WERI-Rb-1 (cell line): ENCODE measurements around the gene ADM.

Experiments
- DNase-seq: peaks from one replicate; pipeline ENCODE4 v3.0.0-alpha.2; 2020
- H3K27ac ChIP-seq: fragments of 250-450 bp; sonication (Bioruptor Pico); 2 replicates; pipeline ENCODE4 v1.5.1; 2020; ENCODE audit warnings: mild to moderate bottlenecking, moderate library complexity
- H3K27me3 ChIP-seq: fragments of 250-450 bp; sonication (Bioruptor Pico); 2 replicates; pipeline ENCODE4 v1.5.1; 2021; ENCODE audit warnings: mild to moderate bottlenecking, low read depth, moderate library complexity; ENCODE audit not compliant: insufficient read depth, severe bottlenecking
- H3K36me3 ChIP-seq: fragments of 250-450 bp; sonication (Bioruptor Pico); 2 replicates; pipeline ENCODE4 v1.5.1; 2020; ENCODE audit warnings: mild to moderate bottlenecking, moderate library complexity
- H3K4me3 ChIP-seq: 2 replicates; pipeline ENCODE4 v1.5.1; 2011; ENCODE audit warnings: low read depth, mild to moderate bottlenecking, control low read depth, low read length
- H3K9me3 ChIP-seq: fragments of 250-450 bp; sonication (Bioruptor Pico); 2 replicates; pipeline ENCODE4 v1.5.1; 2021; ENCODE audit warnings: mild to moderate bottlenecking, moderate library complexity; ENCODE audit not compliant: severe bottlenecking
- CTCF ChIP-seq: IDR thresholded peaks from 2 replicates; pipeline ENCODE4 v1.5.1; 2011; ENCODE audit warnings: low read depth, mild to moderate bottlenecking, control low read depth, inconsistent platforms, low read length

The ADM gene

GRCh38 chr11:10351765-10352641, 47.1 kb downstream of the ADM start:
- peak overlapping the region; percentile 37 for H3K4me3 ChIP-seq
- DNase-seq: peak; percentile 68
- no peak for TF ChIP-seq CTCF
- no peaks in the 10 kb centered on the region for H3K27me3 ChIP-seq
- no peaks in the 10 kb centered on the region for H3K9me3 ChIP-seq
- no peaks in the 10 kb centered on the region for H3K36me3 ChIP-seq
- peak overlapping the region; percentile 83 for H3K27ac ChIP-seq

- Histone ChIP-seq H3K27ac (peak overlapping the region; percentile 83), H3K36me3 (no peaks in the 10 kb centered on the region), H3K27me3 (no peaks in the 10 kb centered on the region), H3K4me3 (no peak overlapping the region), H3K9me3 (no peaks in the 10 kb centered on the region)
- no peak for TF ChIP-seq CTCF
- DNase-seq: no peak
Observed at GRCh38 chr11:10352921-10353550, 48.2 kb downstream of the ADM start.

- H3K4me3 ChIP-seq: no peak overlapping the region
- no peak for TF ChIP-seq CTCF
- H3K27ac ChIP-seq: no peak overlapping the region
- no peaks in the 10 kb centered on the region for H3K27me3 ChIP-seq
- no peaks in the 10 kb centered on the region for H3K36me3 ChIP-seq
- H3K9me3 ChIP-seq: no peaks in the 10 kb centered on the region
- no peak for DNase-seq
Observed at GRCh38 chr11:10354389-10354788, 49.5 kb downstream of the ADM start.

- Histone ChIP-seq H3K36me3 (no peaks in the 10 kb centered on the region), H3K27ac (no peak overlapping the region), H3K4me3 (no peak overlapping the region), H3K9me3 (no peaks in the 10 kb centered on the region), H3K27me3 (no peaks in the 10 kb centered on the region)
- DNase-seq: no peak
- no peak for TF ChIP-seq CTCF
Observed at GRCh38 chr11:10355257-10355661, 50.4 kb downstream of the ADM start.

- no peak overlapping the region for H3K27ac ChIP-seq
- no peak overlapping the region for H3K4me3 ChIP-seq
- H3K9me3 ChIP-seq: no peaks in the 10 kb centered on the region
- no peak for TF ChIP-seq CTCF
- H3K36me3 ChIP-seq: no peaks in the 10 kb centered on the region
- DNase-seq: no peak
- no peaks in the 10 kb centered on the region for H3K27me3 ChIP-seq
Observed at GRCh38 chr11:10356161-10356560, 51.3 kb downstream of the ADM start.
